NB4 (cell line): ENCODE results near the gene MGMT.

Experiments
- CTCF ChIP-seq: IDR thresholded peaks from one replicate; pipeline ENCODE4 v1.5.1; 2012; ENCODE audit warnings: low read depth, low read length
- MAX ChIP-seq: IDR thresholded peaks from 2 replicates; pipeline ENCODE4 v1.6.1; 2011; ENCODE audit warnings: low read depth, low read length
- POLR2A ChIP-seq: IDR thresholded peaks from 2 replicates; pipeline ENCODE4 v1.6.1; 2011; ENCODE audit warnings: mild to moderate bottlenecking; ENCODE audit not compliant: insufficient read length; ENCODE audit errors: extremely low read depth

DNA sequence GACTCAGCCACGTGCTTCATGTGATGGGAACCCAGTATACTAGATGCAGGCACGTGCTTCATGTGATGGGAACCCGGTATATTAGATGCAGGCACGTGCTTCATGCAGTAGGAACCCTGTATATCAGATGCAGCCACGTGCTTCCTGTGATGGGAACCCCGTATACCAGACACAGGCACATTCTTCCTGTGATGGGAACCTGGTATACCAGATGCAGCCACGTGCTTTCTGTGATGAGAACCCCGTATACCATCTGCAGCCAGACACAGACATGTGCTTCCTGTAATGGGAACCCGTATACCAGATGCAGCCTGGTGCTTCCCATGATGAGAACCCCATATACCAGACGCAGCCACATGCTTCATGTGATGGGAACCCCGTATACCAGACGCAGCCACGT, 44.0 kb downstream of the MGMT start:
- TF ChIP-seq CTCF = no peak
- no peak for TF ChIP-seq POLR2A
- no peak for TF ChIP-seq MAX
